KMS-11 (cell line): ENCODE data around the gene GSK3B.

Experiments used
- H2AFZ ChIP-seq: fragments of 200-600 bp; sonication (generic); 2 replicates; pipeline ENCODE4 v1.6.1; 2016; ENCODE audit warnings: antibody characterized with exemption, mixed run types, low read depth
- H3K27ac ChIP-seq: fragments of 200-600 bp; sonication (generic); 2 replicates; pipeline ENCODE4 v1.6.1; 2016; ENCODE audit warnings: mild to moderate bottlenecking, mixed run types
- H3K27me3 ChIP-seq: fragments of 200-600 bp; sonication (generic); 2 replicates; pipeline ENCODE4 v1.6.1; 2017; ENCODE audit warnings: mild to moderate bottlenecking, low read depth, mixed run types, moderate library complexity; ENCODE audit not compliant: insufficient read depth
- H3K36me3 ChIP-seq: fragments of 200-600 bp; sonication (generic); 2 replicates; pipeline ENCODE4 v1.6.1; 2017; ENCODE audit warnings: mild to moderate bottlenecking, mixed run types; ENCODE audit not compliant: insufficient read depth
- H3K4me1 ChIP-seq: fragments of 200-600 bp; sonication (generic); 2 replicates; pipeline ENCODE4 v1.6.1; 2016; ENCODE audit warnings: mild to moderate bottlenecking, low read depth, mixed run types; ENCODE audit not compliant: poor library complexity, severe bottlenecking
- H3K4me2 ChIP-seq: fragments of 200-600 bp; sonication (generic); 2 replicates; pipeline ENCODE4 v1.7.0; 2016; ENCODE audit warnings: mild to moderate bottlenecking, mixed run types
- H3K4me3 ChIP-seq: fragments of 200-600 bp; sonication (generic); IDR thresholded peaks from 2 replicates; pipeline ENCODE4 v1.6.1; 2017; ENCODE audit warnings: low read depth, low read length, mixed read lengths; ENCODE audit not compliant: insufficient read depth
- H3K79me2 ChIP-seq: fragments of 200-600 bp; sonication (generic); 2 replicates; pipeline ENCODE4 v1.6.1; 2016; ENCODE audit warnings: low read depth, mixed run types; ENCODE audit not compliant: insufficient read depth
- H3K9ac ChIP-seq: fragments of 200-600 bp; sonication (generic); 2 replicates; pipeline ENCODE4 v1.6.1; 2016; ENCODE audit warnings: mild to moderate bottlenecking, mixed run types
- H4K20me1 ChIP-seq: fragments of 200-600 bp; sonication (generic); 2 replicates; pipeline ENCODE4 v1.6.1; 2016; ENCODE audit warnings: mild to moderate bottlenecking, mixed run types; ENCODE audit not compliant: insufficient read depth
- TF ChIP-seq, protein P1 (sequence below): fragments of 200-600 bp; sonication (generic); conservative IDR thresholded peaks from 2 replicates; pipeline ENCODE4 v1.6.1; 2017; ENCODE audit warnings: low read depth, mild to moderate bottlenecking, antibody characterized with exemption, low read length, moderate library complexity, mixed read lengths

The GSK3B gene

DNA sequence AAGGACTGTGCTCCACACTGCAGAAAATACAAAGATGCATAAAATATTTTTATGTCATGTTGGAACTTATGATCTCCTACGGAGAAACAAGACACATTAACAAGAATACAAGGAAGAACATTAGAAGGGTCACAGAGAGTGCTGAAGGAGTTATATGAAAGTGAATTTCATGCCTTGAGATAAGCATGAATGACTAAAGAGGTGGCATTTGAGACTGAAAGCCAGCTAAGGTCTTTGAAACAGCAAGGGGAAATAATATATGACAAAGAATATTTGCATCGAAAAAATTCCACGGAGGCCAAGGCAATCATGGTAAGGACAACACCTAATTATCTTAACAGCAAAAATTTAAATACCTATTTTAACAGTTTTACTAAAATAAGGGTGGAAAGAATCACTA is 12.5 kb downstream of the GSK3B start:
- H3K79me2 ChIP-seq, result peaks cover 95% of the 10 kb centered on the region

GRCh38 chr3:120080836-120081235 is 13.4 kb downstream of the GSK3B start:
- H2AFZ ChIP-seq, result no peak overlapping the region
- TF ChIP-seq, protein P1, sequence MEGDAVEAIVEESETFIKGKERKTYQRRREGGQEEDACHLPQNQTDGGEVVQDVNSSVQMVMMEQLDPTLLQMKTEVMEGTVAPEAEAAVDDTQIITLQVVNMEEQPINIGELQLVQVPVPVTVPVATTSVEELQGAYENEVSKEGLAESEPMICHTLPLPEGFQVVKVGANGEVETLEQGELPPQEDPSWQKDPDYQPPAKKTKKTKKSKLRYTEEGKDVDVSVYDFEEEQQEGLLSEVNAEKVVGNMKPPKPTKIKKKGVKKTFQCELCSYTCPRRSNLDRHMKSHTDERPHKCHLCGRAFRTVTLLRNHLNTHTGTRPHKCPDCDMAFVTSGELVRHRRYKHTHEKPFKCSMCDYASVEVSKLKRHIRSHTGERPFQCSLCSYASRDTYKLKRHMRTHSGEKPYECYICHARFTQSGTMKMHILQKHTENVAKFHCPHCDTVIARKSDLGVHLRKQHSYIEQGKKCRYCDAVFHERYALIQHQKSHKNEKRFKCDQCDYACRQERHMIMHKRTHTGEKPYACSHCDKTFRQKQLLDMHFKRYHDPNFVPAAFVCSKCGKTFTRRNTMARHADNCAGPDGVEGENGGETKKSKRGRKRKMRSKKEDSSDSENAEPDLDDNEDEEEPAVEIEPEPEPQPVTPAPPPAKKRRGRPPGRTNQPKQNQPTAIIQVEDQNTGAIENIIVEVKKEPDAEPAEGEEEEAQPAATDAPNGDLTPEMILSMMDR, result no peak
- H3K36me3 ChIP-seq, result no peaks in the 10 kb centered on the region
- H3K4me2 ChIP-seq, result no peak overlapping the region
- H3K4me3 ChIP-seq, result no peak overlapping the region
- peaks cover 28% of the 10 kb centered on the region for H4K20me1 ChIP-seq
- peaks cover 25% of the 10 kb centered on the region for H3K4me1 ChIP-seq
- H3K27me3 ChIP-seq, result no peaks in the 10 kb centered on the region
- no peak overlapping the region for H3K27ac ChIP-seq
- H3K79me2 ChIP-seq, result peaks cover 93% of the 10 kb centered on the region
- no peak overlapping the region for H3K9ac ChIP-seq

More for the DNA sequence above, 12.5 kb downstream of the GSK3B start:
- H3K4me1 ChIP-seq, result peaks cover 31% of the 10 kb centered on the region
- no peak overlapping the region for H2AFZ ChIP-seq
- no peak overlapping the region for H3K4me3 ChIP-seq
- TF ChIP-seq, protein P1, result no peak
- peaks cover 33% of the 10 kb centered on the region for H4K20me1 ChIP-seq
- no peak overlapping the region for H3K4me2 ChIP-seq
- no peak overlapping the region for H3K27ac ChIP-seq
- no peaks in the 10 kb centered on the region for H3K27me3 ChIP-seq
- no peak overlapping the region for H3K9ac ChIP-seq
- H3K36me3 ChIP-seq, result no peaks in the 10 kb centered on the region

GRCh38 chr3:120077731-120078130 is 16.5 kb downstream of the GSK3B start:
- Histone ChIP-seq H3K9ac (no peak overlapping the region), H3K4me2 (no peak overlapping the region), H3K27ac (no peak overlapping the region), H3K36me3 (no peaks in the 10 kb centered on the region), H3K4me1 (peaks cover 37% of the 10 kb centered on the region), H2AFZ (no peak overlapping the region), H3K79me2 (peaks cover 93% of the 10 kb centered on the region), H3K4me3 (no peak overlapping the region), H3K27me3 (no peaks in the 10 kb centered on the region), H4K20me1 (peaks cover 16% of the 10 kb centered on the region)
- TF ChIP-seq, protein P1, result no peak

DNA sequence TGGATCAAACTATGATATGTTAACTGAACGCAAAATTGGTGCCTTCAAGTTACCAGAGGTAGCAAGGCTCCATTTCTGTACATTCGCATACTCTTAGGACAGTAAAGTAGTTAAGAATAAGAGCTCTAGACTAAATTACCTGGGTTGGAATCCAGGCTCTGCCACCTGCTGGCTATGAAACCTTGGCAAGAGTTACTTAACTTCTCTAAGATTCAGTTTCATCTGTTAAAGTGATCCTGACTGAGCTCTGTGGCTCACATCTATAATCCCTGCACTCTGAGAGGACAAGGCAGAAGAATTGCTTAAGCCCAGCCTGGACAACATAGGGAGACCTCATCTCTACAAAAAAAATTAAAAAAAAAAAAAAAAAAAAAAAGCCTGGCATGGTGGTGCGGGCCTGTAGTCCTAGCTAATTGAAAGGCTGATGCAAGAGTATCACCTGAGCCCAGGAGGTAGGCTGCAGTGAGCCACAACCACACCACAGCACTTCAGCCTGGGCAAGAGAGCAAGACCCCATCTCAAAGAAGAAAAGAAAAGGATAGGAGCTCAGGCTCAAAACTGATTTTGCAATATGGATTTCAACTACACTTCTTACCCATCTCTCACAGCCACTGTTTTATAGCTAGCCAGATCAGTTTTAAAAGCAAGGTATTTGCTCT is 21.3 kb downstream of the GSK3B start:
- Histone ChIP-seq H3K4me2 (no peak overlapping the region), H3K27me3 (no peaks in the 10 kb centered on the region), H2AFZ (no peak overlapping the region), H3K4me3 (no peak overlapping the region), H3K79me2 (peaks cover 89% of the 10 kb centered on the region), H3K9ac (no peak overlapping the region), H3K4me1 (peaks cover 31% of the 10 kb centered on the region), H3K27ac (no peak overlapping the region), H4K20me1 (peaks cover 5% of the 10 kb centered on the region), H3K36me3 (no peaks in the 10 kb centered on the region)
- TF ChIP-seq, protein P1, result no peak; the same call in 1 of the 2 replicates
